AG04450 (cell line): ENCODE results near the gene HCAR3. TPM values are rescaled to one million over a fixed set of nuclear protein-coding genes. Genes with fewer than 3 reads are reported as not detected.

Experiments
- CTCF ChIA-PET: fragments of 300-600, 350-600 bp; formaldehyde crosslinking; extraction: SDS; loops from one replicate; lab custom pipeline; 2022; ENCODE audit warnings: antibody characterized with exemption, inconsistent platforms; lab: Charles Lee
- POLR2A ChIA-PET: fragments of 350-600 bp; formaldehyde crosslinking; extraction: SDS; loops from one replicate; lab custom pipeline; 2021; ENCODE audit warnings: antibody characterized with exemption, inconsistent platforms; lab: Yijun Ruan, JAX
- DNase-seq: peaks from one replicate; pipeline ENCODE4 v3.0.0-alpha.2; 2011; ENCODE audit warnings: low read depth, low spot score
- H3K27ac ChIP-seq: one replicate; pipeline ENCODE4 v1.5.1; 2012; ENCODE audit warnings: low read depth, low read length, control low read depth
- H3K27me3 ChIP-seq: one replicate; pipeline ENCODE4 v1.6.0; 2012; ENCODE audit warnings: low read length; ENCODE audit not compliant: control insufficient read depth, insufficient read depth
- H3K4me3 ChIP-seq: 2 replicates; pipeline ENCODE4 v1.5.1; 2011; ENCODE audit warnings: mild to moderate bottlenecking, low read depth, low read length, control low read depth
- H3K9me3 ChIP-seq: 2 replicates; pipeline ENCODE4 v1.5.1; 2012; ENCODE audit warnings: low read length; ENCODE audit not compliant: control insufficient read depth, insufficient read depth
- CTCF ChIP-seq: IDR thresholded peaks from 2 replicates; pipeline ENCODE4 v1.5.1; 2011; ENCODE audit warnings: low read depth, low read length, control low read depth, inconsistent platforms
- polyA plus RNA-seq: library from polyadenylated mRNA; depleted of rRNA; stranded (reverse); fragments of >200 nt; gene quantifications from 2 replicates; pipeline ENCODE4 v1.2.3, GENCODE V29; 2011

The HCAR3 gene
- polyA plus RNA-seq, 1 experiment, result not detected

- POLR2A ChIA-PET, result no interaction called here
- CTCF ChIA-PET, result no interaction called here
- H3K27ac ChIP-seq, result no peak overlapping the region
- no peaks in the 10 kb centered on the region for H3K27me3 ChIP-seq
- H3K4me3 ChIP-seq, result no peak overlapping the region
- no peak for TF ChIP-seq CTCF
- DNase-seq, result no peak
- H3K9me3 ChIP-seq, result no peaks in the 10 kb centered on the region
Measured at GRCh38 chr12:122691566-122691965, 25.0 kb downstream of the HCAR3 start.

- Histone ChIP-seq H3K9me3 (no peaks in the 10 kb centered on the region), H3K4me3 (no peak overlapping the region), H3K27me3 (no peaks in the 10 kb centered on the region), H3K27ac (no peak overlapping the region)
- ChIA-PET POLR2A (no interaction called here), CTCF (no interaction called here)
- no peak for TF ChIP-seq CTCF
- no peak for DNase-seq
Measured at GRCh38 chr12:122688291-122688690, 28.3 kb downstream of the HCAR3 start.

GRCh38 chr12:122687086-122687485 is 29.5 kb downstream of the HCAR3 start:
- Histone ChIP-seq H3K4me3 (no peak overlapping the region), H3K27me3 (no peaks in the 10 kb centered on the region), H3K9me3 (no peaks in the 10 kb centered on the region), H3K27ac (no peak overlapping the region)
- POLR2A ChIA-PET, result no interaction called here
- no peak for DNase-seq
- CTCF ChIA-PET, result no interaction called here
- TF ChIP-seq CTCF, result no peak

GRCh38 chr12:122686538-122686937 is 30.1 kb downstream of the HCAR3 start:
- Histone ChIP-seq H3K27ac (no peak overlapping the region), H3K9me3 (no peaks in the 10 kb centered on the region), H3K4me3 (no peak overlapping the region), H3K27me3 (no peaks in the 10 kb centered on the region)
- CTCF ChIA-PET, result interaction anchor here (0.6 kb wide), 1 partner anchor 29 kb away, joined by 3 read pairs; no protein-coding TSS in a partner anchor
- POLR2A ChIA-PET, result no interaction called here
- no peak for DNase-seq
- TF ChIP-seq CTCF, result no peak

- ChIA-PET CTCF (no interaction called here), POLR2A (no interaction called here)
- DNase-seq, result no peak
- no peak for TF ChIP-seq CTCF
- H3K27ac ChIP-seq, result no peak overlapping the region
- no peak overlapping the region for H3K4me3 ChIP-seq
- no peaks in the 10 kb centered on the region for H3K27me3 ChIP-seq
- H3K9me3 ChIP-seq, result no peaks in the 10 kb centered on the region
Measured at GRCh38 chr12:122684297-122684813, 32.3 kb downstream of the HCAR3 start.
